Measurements from ENCODE around the gene RAP2B. TPM values are rescaled to one million over a fixed set of nuclear protein-coding genes. Genes with fewer than 3 reads are reported as not detected.

The RAP2B gene
- total RNA-seq, 4 donors from 2014 or later: 8.9 to 11.0 (median 10.1) TPM

DNA sequence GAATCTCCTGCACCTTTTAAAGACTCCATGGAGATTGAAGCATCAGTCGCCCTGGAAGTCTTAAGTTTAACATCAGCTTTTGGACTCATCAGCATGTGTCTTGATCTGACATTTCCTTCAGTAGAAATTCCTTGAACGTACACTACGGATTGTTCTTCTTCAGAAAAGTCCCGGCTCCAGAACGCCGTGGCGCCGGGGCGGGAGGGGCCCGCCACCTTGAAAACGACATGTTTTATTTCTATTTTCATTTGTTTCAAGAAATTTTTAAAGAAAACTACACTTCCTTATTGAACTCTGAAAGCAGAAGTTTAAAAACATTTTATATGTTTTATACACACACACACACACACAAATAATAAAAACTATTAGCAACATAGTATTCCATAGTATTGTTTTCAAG lies 32.6 kb upstream of the RAP2B start:
- H3K27me3 ChIP-seq: no peaks in the 10 kb centered on the region
- DNase-seq: no peak
- WGBS, 2 donors: 85 to 90% methylated on average over 11 of the region's 11 CpGs
- H3K9me3 ChIP-seq: no peaks in the 10 kb centered on the region
- H3K4me3 ChIP-seq (replicated peaks in 1 of 3): no peak overlapping the region
- H3K27ac ChIP-seq: no peak overlapping the region
- TF ChIP-seq, protein P1, sequence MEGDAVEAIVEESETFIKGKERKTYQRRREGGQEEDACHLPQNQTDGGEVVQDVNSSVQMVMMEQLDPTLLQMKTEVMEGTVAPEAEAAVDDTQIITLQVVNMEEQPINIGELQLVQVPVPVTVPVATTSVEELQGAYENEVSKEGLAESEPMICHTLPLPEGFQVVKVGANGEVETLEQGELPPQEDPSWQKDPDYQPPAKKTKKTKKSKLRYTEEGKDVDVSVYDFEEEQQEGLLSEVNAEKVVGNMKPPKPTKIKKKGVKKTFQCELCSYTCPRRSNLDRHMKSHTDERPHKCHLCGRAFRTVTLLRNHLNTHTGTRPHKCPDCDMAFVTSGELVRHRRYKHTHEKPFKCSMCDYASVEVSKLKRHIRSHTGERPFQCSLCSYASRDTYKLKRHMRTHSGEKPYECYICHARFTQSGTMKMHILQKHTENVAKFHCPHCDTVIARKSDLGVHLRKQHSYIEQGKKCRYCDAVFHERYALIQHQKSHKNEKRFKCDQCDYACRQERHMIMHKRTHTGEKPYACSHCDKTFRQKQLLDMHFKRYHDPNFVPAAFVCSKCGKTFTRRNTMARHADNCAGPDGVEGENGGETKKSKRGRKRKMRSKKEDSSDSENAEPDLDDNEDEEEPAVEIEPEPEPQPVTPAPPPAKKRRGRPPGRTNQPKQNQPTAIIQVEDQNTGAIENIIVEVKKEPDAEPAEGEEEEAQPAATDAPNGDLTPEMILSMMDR (IDR thresholded peaks at IDR 0.05): no peak
- no peaks in the 10 kb centered on the region for H3K36me3 ChIP-seq
- no peaks in the 10 kb centered on the region for H3K4me1 ChIP-seq
- intact Hi-C loops (cut with DNase I): no loop called here

DNA sequence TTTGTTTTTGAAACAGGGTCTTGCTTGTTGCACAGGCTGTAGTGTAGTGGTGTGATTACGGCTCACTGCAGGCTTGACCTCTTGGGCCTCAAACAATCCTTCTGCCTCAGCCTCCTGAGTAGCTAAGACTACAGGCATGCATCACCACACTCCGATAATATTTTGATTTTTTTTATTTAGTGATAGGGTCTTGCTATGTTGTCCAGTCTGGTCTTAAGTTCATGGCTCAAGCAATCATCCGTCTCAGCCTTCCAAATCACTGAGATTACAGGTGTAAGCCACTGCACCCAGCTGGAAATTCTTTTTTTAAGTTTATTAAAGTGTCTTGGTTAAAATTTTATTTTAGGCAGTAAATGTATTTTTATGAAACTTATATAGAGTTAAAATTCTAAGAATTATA lies 32.2 kb upstream of the RAP2B start:
- no peak overlapping the region for H3K27ac ChIP-seq
- intact Hi-C loops (cut with DNase I): no loop called here
- TF ChIP-seq POLR2A (IDR thresholded peaks at IDR 0.05): no peak
- TF ChIP-seq, protein P1 (IDR thresholded peaks at IDR 0.05): no peak
- H3K36me3 ChIP-seq: no peaks in the 10 kb centered on the region
- DNase-seq: no peak
- no peaks in the 10 kb centered on the region for H3K9me3 ChIP-seq
- no peaks in the 10 kb centered on the region for H3K27me3 ChIP-seq
- 95% methylated on average over 3 of the region's 3 CpGs for WGBS, 2 donors
- no peak overlapping the region for H3K4me3 ChIP-seq (replicated peaks in 1 of 3)
- no peaks in the 10 kb centered on the region for H3K4me1 ChIP-seq

DNA sequence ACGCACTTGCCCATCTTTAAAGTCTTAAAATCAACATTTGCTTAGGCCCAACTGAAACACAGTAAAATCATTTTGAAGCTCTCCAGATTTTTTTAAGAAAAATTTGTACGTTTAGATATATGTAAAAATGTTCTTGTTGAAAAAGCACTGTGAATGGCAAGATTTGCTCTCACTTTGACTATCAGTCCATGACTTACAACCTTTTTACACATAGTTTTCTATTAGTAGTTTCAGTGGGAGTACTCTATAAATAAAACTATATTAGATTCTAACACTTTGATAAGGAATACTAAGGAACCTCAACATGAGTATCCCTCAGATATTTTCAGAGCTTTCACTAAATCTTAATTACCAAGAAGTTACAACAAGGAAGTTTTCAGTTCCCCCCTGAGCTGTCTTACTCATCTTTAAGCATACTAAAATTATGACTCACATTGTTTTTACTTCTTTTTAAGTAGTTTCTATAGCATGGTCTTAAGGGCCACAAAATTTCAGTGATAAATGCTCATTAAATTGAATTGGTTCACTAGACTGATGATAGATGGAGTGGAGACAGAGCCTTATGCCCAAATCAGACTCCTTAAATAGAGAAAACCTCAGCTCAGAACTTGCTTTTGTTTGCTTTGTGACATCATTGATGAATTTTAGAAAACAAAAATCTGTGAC lies 31.6 kb upstream of the RAP2B start:
- 78 to 80% methylated on average over 2 of the region's 2 CpGs for WGBS, 2 donors
- DNase-seq: no peak
- no peaks in the 10 kb centered on the region for H3K4me1 ChIP-seq
- no peaks in the 10 kb centered on the region for H3K9me3 ChIP-seq
- TF ChIP-seq POLR2A (IDR thresholded peaks at IDR 0.05): no peak
- TF ChIP-seq, protein P1 (IDR thresholded peaks at IDR 0.05): no peak
- intact Hi-C loops (cut with DNase I): no loop called here
- H3K4me3 ChIP-seq (replicated peaks in 1 of 3): no peak overlapping the region
- H3K27me3 ChIP-seq: no peaks in the 10 kb centered on the region
- no peak overlapping the region for H3K27ac ChIP-seq
- no peaks in the 10 kb centered on the region for H3K36me3 ChIP-seq

DNA sequence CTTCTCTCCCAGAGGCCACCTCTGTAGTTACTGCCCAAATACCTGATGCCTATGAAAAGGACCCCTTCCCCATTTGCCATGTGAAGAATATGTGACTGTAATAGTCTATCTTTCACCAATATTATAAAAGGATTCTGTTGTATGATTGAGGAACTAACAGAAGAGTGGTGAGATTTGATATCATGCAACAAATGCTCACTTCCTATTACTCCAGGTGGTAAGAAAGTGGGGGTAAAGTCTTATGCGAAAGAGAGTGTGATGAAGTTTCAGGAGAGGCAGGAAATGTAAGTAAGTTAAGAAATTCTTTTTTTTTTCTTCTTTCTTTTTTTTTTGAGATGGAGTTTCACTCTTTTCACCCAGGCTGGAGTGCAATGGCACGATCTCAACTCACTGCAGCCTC lies 24.4 kb upstream of the RAP2B start:
- 83 to 91% methylated on average over 2 of the region's 2 CpGs for WGBS, 2 donors
- intact Hi-C loops (cut with DNase I): no loop called here
- H3K27ac ChIP-seq: peak overlapping the region; percentile 60 to 77 (median 76)

More for the DNA sequence above, 24.4 kb upstream of the RAP2B start:
- H3K9me3 ChIP-seq: no peaks in the 10 kb centered on the region
- H3K4me1 ChIP-seq: peaks cover 0 to 6% of the 10 kb centered on the region in 2 donors
- no peak for DNase-seq
- no peak for TF ChIP-seq POLR2A (IDR thresholded peaks at IDR 0.05)
- TF ChIP-seq, protein P1 (IDR thresholded peaks at IDR 0.05): no peak
- H3K27me3 ChIP-seq: no peaks in the 10 kb centered on the region
- H3K36me3 ChIP-seq: no peaks in the 10 kb centered on the region
- no peak overlapping the region for H3K4me3 ChIP-seq (replicated peaks in 1 of 3)

Measured in thyroid gland (tissue), 4 donors.